ENCODE data around the gene NOP14. TPM values are rescaled to one million over a fixed set of nuclear protein-coding genes. Genes with fewer than 3 reads are reported as not detected.
A peak's percentile ranks its signal among the peaks of the same experiment; 100 is the strongest.

NOP14 gene
- total RNA-seq (10 to 100 TPM; 21.8 TPM), total RNA-seq (64.5 to 439 (median 114) reads per million in 172 experiments)
- 28.4 TPM for polyA plus RNA-seq (2013, experiment 1 of 2)
- polyA plus RNA-seq (2013, experiment 2 of 2) = 32.6 TPM

DNA sequence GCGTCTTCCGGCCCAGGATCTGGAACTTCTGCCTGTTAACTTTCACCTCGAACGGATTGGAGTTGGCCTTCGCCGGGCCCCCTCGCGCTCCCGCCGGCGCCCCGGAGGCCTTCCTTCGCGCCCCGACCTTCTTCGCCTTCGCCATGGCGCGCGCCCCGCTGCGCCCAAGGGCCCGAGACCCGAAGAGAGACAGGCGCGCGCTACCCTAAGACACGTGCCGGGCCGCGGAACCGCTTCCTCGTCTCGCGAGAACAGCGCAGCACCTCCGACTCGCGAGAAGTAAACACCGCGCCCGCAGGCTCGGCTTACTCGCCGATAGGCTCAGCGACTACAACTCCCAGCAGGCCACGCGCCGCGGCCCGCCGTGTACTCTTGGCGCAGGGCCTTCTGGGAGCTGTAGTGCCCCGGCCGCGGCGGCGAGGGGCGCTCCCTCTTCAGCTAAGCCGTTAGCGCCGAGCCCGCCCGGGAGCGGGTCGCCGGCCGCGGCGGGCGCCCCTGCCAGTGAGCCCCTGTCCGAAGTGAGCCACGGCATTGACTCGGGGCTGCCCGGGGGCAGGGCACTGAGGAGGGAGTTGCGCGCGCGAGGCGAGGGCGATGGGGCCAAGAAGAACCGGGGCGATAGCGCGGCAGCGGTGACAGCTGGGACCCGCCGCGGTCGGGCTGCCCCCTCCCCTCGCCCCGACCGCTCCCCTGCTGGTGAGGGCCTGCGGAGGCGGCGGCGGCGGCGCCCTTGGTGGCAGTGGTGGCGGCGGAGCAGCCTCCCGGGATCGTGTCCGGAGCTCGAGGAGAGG is at the start of gene NOP14, which contains the start of gene GRK4:
Gene NOP14 (minus strand): TSS at position 232 of the 791 bp plus-strand sequence. CDS start 87 bp downstream, at position 145.
Gene GRK4 (plus strand): TSS at position 397 of the 791 bp plus-strand sequence. CDS start 500 bp downstream, outside the sequence.
- H3K9me3 Mint-ChIP-seq = no peaks in the 10 kb centered on the region
- ATAC-seq (ENCODE audit: poor library complexity) (peak; percentile 89), DNase-seq (peak; percentile 92 to 99 (median 96))
- H3K4me3 Mint-ChIP-seq = peak within 1 kb of the TSS; percentile 92
- no peaks in the 10 kb centered on the region for H3K27me3 Mint-ChIP-seq
- peak within 1 kb of the TSS; percentile 84 for H3K27ac Mint-ChIP-seq
- CTCF ChIA-PET = interaction anchor here (0.8 to 1.3 kb wide), 7 partner anchors 9 to 206 kb away, joined by 3 to 5 read pairs (median 3); no protein-coding TSS in a partner anchor
- H3K36me3 Mint-ChIP-seq (ENCODE audit: low read depth) = peaks cover 26% of the 10 kb centered on the region
- TF ChIP-seq, protein P1, sequence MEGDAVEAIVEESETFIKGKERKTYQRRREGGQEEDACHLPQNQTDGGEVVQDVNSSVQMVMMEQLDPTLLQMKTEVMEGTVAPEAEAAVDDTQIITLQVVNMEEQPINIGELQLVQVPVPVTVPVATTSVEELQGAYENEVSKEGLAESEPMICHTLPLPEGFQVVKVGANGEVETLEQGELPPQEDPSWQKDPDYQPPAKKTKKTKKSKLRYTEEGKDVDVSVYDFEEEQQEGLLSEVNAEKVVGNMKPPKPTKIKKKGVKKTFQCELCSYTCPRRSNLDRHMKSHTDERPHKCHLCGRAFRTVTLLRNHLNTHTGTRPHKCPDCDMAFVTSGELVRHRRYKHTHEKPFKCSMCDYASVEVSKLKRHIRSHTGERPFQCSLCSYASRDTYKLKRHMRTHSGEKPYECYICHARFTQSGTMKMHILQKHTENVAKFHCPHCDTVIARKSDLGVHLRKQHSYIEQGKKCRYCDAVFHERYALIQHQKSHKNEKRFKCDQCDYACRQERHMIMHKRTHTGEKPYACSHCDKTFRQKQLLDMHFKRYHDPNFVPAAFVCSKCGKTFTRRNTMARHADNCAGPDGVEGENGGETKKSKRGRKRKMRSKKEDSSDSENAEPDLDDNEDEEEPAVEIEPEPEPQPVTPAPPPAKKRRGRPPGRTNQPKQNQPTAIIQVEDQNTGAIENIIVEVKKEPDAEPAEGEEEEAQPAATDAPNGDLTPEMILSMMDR (IDR thresholded peaks at IDR 0.05) = peak; percentile 62
- Histone ChIP-seq H3K4me1 (ENCODE audit: insufficient read depth, low read length) (peaks cover 34% of the 10 kb centered on the region), H3K36me3 (ENCODE audit: insufficient read depth, low read length) (peaks cover 6% of the 10 kb centered on the region), H3K4me3 (ENCODE audit: low read length) (peak within 1 kb of the TSS; percentile 87), H3K27me3 (ENCODE audit: control insufficient read depth in 1 of 2, insufficient read depth in 2 of 2, low read length in 2 of 2) (no peaks in the 10 kb centered on the region), H3K9me3 (ENCODE audit: control insufficient read depth in 1 of 2, insufficient read depth in 1 of 2, low read length in 2 of 2) (no peaks in the 10 kb centered on the region), H3K27ac (ENCODE audit: low read depth in 1 of 2, low read length in 2 of 2) (peak within 1 kb of the TSS; percentile 88 to 92)
- H3K4me1 Mint-ChIP-seq (ENCODE audit: low read depth) = peaks cover 42% of the 10 kb centered on the region
- POLR2A ChIA-PET = interaction anchor here (0.7 to 3.6 kb wide), 28 partner anchors 9 to 1383 kb away, joined by 3 to 51 read pairs (median 4); partner anchors contain the start of genes CFAP99, FAM193A, HAUS3 and HTT-AS
- intact Hi-C loops (cut with DNase I, micrococcal nuclease) = loop anchor here (1.0 to 10.0 kb wide), 13 partner anchors 27 to 956 kb away; partner anchors contain the start of genes TNIP2 (in 2 of the 2), ADD1 (in 1 of the 2), CFAP99 (in 1 of the 2) and FAM193A (in 1 of the 2)

DNA sequence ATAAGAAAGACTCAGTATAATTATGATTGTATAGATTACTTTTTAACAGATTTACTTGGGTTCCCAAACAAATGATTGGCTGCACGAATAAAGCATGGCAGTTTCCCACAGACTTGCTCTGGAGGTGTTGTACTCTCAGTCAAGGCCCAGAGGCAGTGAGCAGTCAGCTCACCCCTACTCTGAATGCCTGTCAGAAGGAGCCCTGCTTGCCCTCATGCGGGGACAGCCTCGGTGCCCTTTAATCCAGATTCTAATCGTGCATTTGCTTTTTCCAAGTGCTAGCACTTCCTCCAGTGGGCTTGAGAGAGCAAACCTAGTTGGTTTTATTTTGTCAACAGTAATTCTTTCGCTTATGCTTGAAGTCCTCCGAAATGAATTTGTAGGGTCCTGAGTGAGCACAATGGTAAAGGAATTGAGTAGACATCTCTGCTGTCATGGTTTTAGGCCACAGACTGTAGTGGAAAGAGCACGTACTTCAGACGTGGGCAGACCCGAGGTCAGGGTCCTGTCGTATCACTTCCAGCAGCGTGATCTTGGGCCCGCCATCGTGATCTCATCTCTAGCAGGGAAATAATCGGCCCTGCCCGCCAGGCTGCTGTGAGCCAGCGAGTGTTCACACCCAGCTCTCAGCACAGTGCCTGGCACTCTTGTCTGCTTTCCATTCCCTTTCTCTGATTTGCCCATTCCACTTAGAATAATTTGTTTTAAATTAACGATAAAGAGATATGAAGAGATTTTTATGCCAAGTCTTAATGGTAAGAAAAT is 48.4 kb upstream of the NOP14 start:
- peaks cover 4% of the 10 kb centered on the region for H3K27me3 Mint-ChIP-seq
- no peaks in the 10 kb centered on the region for H3K4me1 ChIP-seq (ENCODE audit: insufficient read depth, low read length)
- intact Hi-C loops (cut with DNase I, micrococcal nuclease) = no loop called here
- TF ChIP-seq, protein P1 (IDR thresholded peaks at IDR 0.05) = no peak
- ATAC-seq (ENCODE audit: poor library complexity) (no peak), DNase-seq (no peak)
- no peaks in the 10 kb centered on the region for H3K36me3 ChIP-seq (ENCODE audit: insufficient read depth, low read length)
- POLR2A ChIA-PET = no interaction called here
- no peak overlapping the region for H3K4me3 Mint-ChIP-seq
- H3K27me3 ChIP-seq (ENCODE audit: control insufficient read depth in 1 of 2, insufficient read depth in 2 of 2, low read length in 2 of 2) = no peaks in the 10 kb centered on the region
- CTCF ChIA-PET = no interaction called here
- no peaks in the 10 kb centered on the region for H3K36me3 Mint-ChIP-seq (ENCODE audit: low read depth)
- H3K4me3 ChIP-seq (ENCODE audit: low read length) = no peak overlapping the region
- H3K4me1 Mint-ChIP-seq (ENCODE audit: low read depth) = no peaks in the 10 kb centered on the region
- no peaks in the 10 kb centered on the region for H3K9me3 Mint-ChIP-seq
- H3K27ac ChIP-seq (ENCODE audit: low read depth in 1 of 2, low read length in 2 of 2) = no peak overlapping the region
- H3K9me3 ChIP-seq (ENCODE audit: control insufficient read depth in 1 of 2, insufficient read depth in 1 of 2, low read length in 2 of 2) = no peaks in the 10 kb centered on the region
- no peak overlapping the region for H3K27ac Mint-ChIP-seq

DNA sequence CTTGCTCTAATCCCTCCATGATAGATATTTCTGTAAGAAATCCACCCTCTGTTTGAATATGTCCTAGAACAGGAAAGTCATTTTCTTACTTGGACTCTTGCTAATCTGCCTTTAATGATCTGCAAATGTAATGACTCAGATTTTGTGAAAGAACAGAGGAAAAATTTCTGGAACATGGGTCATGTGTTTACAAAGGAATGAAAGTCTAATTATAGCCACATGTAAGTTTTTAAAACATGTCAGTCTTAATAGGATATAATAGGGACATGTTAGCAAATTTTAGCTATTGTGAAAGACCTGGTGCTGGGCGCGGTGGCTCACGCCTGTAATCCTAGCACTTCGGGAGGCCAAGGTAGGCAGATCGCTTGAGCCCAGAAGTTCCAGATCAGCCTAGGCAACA is 47.8 kb upstream of the NOP14 start:
- H3K4me3 ChIP-seq (ENCODE audit: low read length) = no peak overlapping the region
- TF ChIP-seq, protein P1 (IDR thresholded peaks at IDR 0.05) = no peak
- H3K27ac ChIP-seq (ENCODE audit: low read depth in 1 of 2, low read length in 2 of 2) = no peak overlapping the region
- ChIA-PET CTCF (no interaction called here), POLR2A (no interaction called here)
- H3K4me1 ChIP-seq (ENCODE audit: insufficient read depth, low read length) = no peaks in the 10 kb centered on the region
- no peaks in the 10 kb centered on the region for H3K36me3 ChIP-seq (ENCODE audit: insufficient read depth, low read length)
- H3K4me3 Mint-ChIP-seq = no peak overlapping the region
- intact Hi-C loops (cut with DNase I, micrococcal nuclease) = no loop called here
- ATAC-seq (ENCODE audit: poor library complexity) (no peak), DNase-seq (no peak)
- H3K9me3 ChIP-seq (ENCODE audit: control insufficient read depth in 1 of 2, insufficient read depth in 1 of 2, low read length in 2 of 2) = no peaks in the 10 kb centered on the region
- H3K4me1 Mint-ChIP-seq (ENCODE audit: low read depth) = no peaks in the 10 kb centered on the region
- H3K27me3 Mint-ChIP-seq = peaks cover 4% of the 10 kb centered on the region
- no peaks in the 10 kb centered on the region for H3K36me3 Mint-ChIP-seq (ENCODE audit: low read depth)
- no peak overlapping the region for H3K27ac Mint-ChIP-seq
- H3K9me3 Mint-ChIP-seq = no peaks in the 10 kb centered on the region
- H3K27me3 ChIP-seq (ENCODE audit: control insufficient read depth in 1 of 2, insufficient read depth in 2 of 2, low read length in 2 of 2) = no peaks in the 10 kb centered on the region

Measured in CD4-positive, alpha-beta T cell (primary cell).